ENCODE data around the gene UBB. TPM values are rescaled to one million over a fixed set of nuclear protein-coding genes. Genes with fewer than 3 reads are reported as not detected.

Gene UBB
- total and polyA plus RNA-seq, 2 experiments from 2014 or later, result 1,250 to 2,041 TPM

GRCh38 chr17:16417896-16418684, 37.2 kb downstream of the UBB start:
- Histone ChIP-seq H3K4me1 (ENCODE audit: insufficient read depth) (peaks cover 23% of the 10 kb centered on the region), H3K27me3 (no peaks in the 10 kb centered on the region), H3K4me3 (no peak overlapping the region), H3K4me2 (no peak overlapping the region), H3K9me2 (replicated peaks; ENCODE audit: insufficient read depth) (no peaks in the 10 kb centered on the region), H3K79me2 (no peaks in the 10 kb centered on the region), H2AFZ (no peak overlapping the region), H3K9me3 (ENCODE audit: low read depth) (no peaks in the 10 kb centered on the region), H4K20me1 (ENCODE audit: insufficient read depth, poor library complexity, severe bottlenecking) (no peaks in the 10 kb centered on the region), H3K27ac (peak overlapping the region; percentile 86), H3K36me3 (replicated peaks; ENCODE audit: insufficient read depth, low read depth) (no peaks in the 10 kb centered on the region)
- 88% methylated on average over 7 of the region's 7 CpGs for WGBS (ENCODE audit: low lambda C conversion rate, missing lambda C conversion rate)
- TF ChIP-seq EZH2 (IDR thresholded peaks at IDR 0.05; ENCODE audit: borderline replicate concordance) (no peak), CTCF (IDR thresholded peaks at IDR 0.05; ENCODE audit: poor library complexity) (no peak)
- peak; percentile 5 for DNase-seq (ENCODE audit: low spot score)

- DNase-seq (ENCODE audit: low spot score), result peak; percentile 6
- no peaks in the 10 kb centered on the region for H3K9me3 ChIP-seq (ENCODE audit: low read depth)
- peaks cover 23% of the 10 kb centered on the region for H3K4me1 ChIP-seq (ENCODE audit: insufficient read depth)
- H2AFZ ChIP-seq, result no peak overlapping the region
- H3K4me3 ChIP-seq, result no peak overlapping the region
- H3K36me3 ChIP-seq (replicated peaks; ENCODE audit: insufficient read depth, low read depth), result no peaks in the 10 kb centered on the region
- TF ChIP-seq EZH2 (IDR thresholded peaks at IDR 0.05; ENCODE audit: borderline replicate concordance) (no peak), CTCF (IDR thresholded peaks at IDR 0.05; ENCODE audit: poor library complexity) (no peak)
- H3K4me2 ChIP-seq, result no peak overlapping the region
- H3K27ac ChIP-seq, result peak overlapping the region; percentile 86
- 50% methylated on average over 2 of the region's 2 CpGs for WGBS (ENCODE audit: low lambda C conversion rate, missing lambda C conversion rate)
- no peaks in the 10 kb centered on the region for H3K79me2 ChIP-seq
- no peaks in the 10 kb centered on the region for H3K27me3 ChIP-seq
- no peaks in the 10 kb centered on the region for H3K9me2 ChIP-seq (replicated peaks; ENCODE audit: insufficient read depth)
- H4K20me1 ChIP-seq (ENCODE audit: insufficient read depth, poor library complexity, severe bottlenecking), result no peaks in the 10 kb centered on the region
These were observed 37.8 kb downstream of the UBB start for GRCh38 chr17:16418685-16419068.

- Histone ChIP-seq H3K27ac (peak overlapping the region; percentile 86), H3K4me1 (ENCODE audit: insufficient read depth) (peaks cover 23% of the 10 kb centered on the region), H3K9me3 (ENCODE audit: low read depth) (no peaks in the 10 kb centered on the region), H3K4me2 (peak overlapping the region; percentile 28), H3K79me2 (no peaks in the 10 kb centered on the region), H3K4me3 (no peak overlapping the region), H4K20me1 (ENCODE audit: insufficient read depth, poor library complexity, severe bottlenecking) (no peaks in the 10 kb centered on the region), H2AFZ (no peak overlapping the region), H3K9me2 (replicated peaks; ENCODE audit: insufficient read depth) (no peaks in the 10 kb centered on the region), H3K36me3 (replicated peaks; ENCODE audit: insufficient read depth, low read depth) (no peaks in the 10 kb centered on the region), H3K27me3 (no peaks in the 10 kb centered on the region)
- DNase-seq (ENCODE audit: low spot score), result peak; percentile 84
- WGBS (ENCODE audit: low lambda C conversion rate, missing lambda C conversion rate), result 45% methylated on average over 8 of the region's 8 CpGs
- TF ChIP-seq EZH2 (IDR thresholded peaks at IDR 0.05; ENCODE audit: borderline replicate concordance) (no peak), CTCF (IDR thresholded peaks at IDR 0.05; ENCODE audit: poor library complexity) (no peak), EZH2phosphoT487 (IDR thresholded peaks at IDR 0.05; ENCODE audit: low read depth, severe bottlenecking, unreplicated experiment) (no peak)
These were observed 38.4 kb downstream of the UBB start for GRCh38 chr17:16419074-16419928.

Measured in hepatocyte (in vitro differentiated cells).